Parathyroid adenoma (tissue), 2 donors: Measurements from ENCODE around the gene RCN2.
"Not testable (repeated sequence)": the region's sequence is repeated elsewhere in the genome, so short reads cannot be mapped to it uniquely, and the experiment has no call there.

Experiments used
- H2AFZ ChIP-seq: fragments of 300-600 bp; sonication (generic); one replicate; pipeline ENCODE4 v1.7.0; 2017; ENCODE audit warnings: antibody characterized with exemption, mild to moderate bottlenecking
- H3K27ac ChIP-seq: fragments of 300-600 bp; sonication (generic); one replicate; pipeline ENCODE4 v1.7.0; 2017
- H3K27me3 ChIP-seq: fragments of 300-600 bp; sonication (generic); one replicate; pipeline ENCODE4 v1.7.0; 2017; ENCODE audit warnings: low read length; ENCODE audit not compliant: control insufficient read depth, insufficient read depth
- H3K36me3 ChIP-seq: fragments of 300-600 bp; sonication (generic); one replicate; pipeline ENCODE4 v1.7.0; 2017; ENCODE audit warnings: low read length; ENCODE audit not compliant: control insufficient read depth, insufficient read depth
- H3K4me1 ChIP-seq: fragments of 300-600 bp; sonication (generic); one replicate; pipeline ENCODE4 v1.7.0; 2017; ENCODE audit warnings: control low read depth
- H3K4me2 ChIP-seq: fragments of 300-600 bp; sonication (generic); one replicate; pipeline ENCODE4 v1.7.0; 2017; ENCODE audit warnings: low read length
- H3K4me3 ChIP-seq: fragments of 300-600 bp; sonication (generic); one replicate; pipeline ENCODE4 v1.7.0; 2017; ENCODE audit warnings: low read depth, low read length
- H3K79me2 ChIP-seq: fragments of 300-600 bp; sonication (generic); one replicate; pipeline ENCODE4 v1.7.0; 2017; ENCODE audit warnings: control low read depth
- H3K9ac ChIP-seq: fragments of 300-600 bp; sonication (generic); one replicate; pipeline ENCODE4 v1.7.0; 2017; ENCODE audit warnings: mild to moderate bottlenecking
- H3K9me3 ChIP-seq: fragments of 300-600 bp; sonication (generic); one replicate; pipeline ENCODE4 v1.7.0; 2017; ENCODE audit warnings: low read length; ENCODE audit not compliant: control insufficient read depth
- TF ChIP-seq, protein P1 (sequence below): fragments of 300-600 bp; sonication (generic); IDR thresholded peaks from one replicate; pipeline ENCODE4 v1.7.0; 2017; ENCODE audit warnings: antibody characterized with exemption, mild to moderate bottlenecking
- donor health status: primary hyperparathyroidism.

RCN2 gene

DNA sequence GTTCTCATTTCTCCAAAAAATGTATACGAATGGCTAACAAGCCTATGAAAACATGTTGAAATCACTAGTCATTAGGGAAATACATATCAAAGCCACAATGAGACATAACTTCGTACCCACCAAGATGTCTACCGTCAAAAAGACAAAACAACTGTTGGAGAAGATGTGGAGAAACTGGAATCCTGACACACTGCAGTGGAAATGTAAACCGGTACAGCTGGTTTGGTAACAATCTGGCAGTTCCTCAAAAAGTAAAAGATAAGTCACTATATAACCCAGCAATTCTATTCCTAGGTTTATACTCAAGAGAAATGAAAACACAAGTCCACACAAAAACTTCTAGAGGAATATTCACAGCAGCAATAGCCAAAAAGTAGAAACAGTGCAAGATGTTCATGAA is 33.4 kb upstream of the RCN2 start:
- H3K36me3 ChIP-seq = no peaks in the 10 kb centered on the region
- H3K27me3 ChIP-seq = no peaks in the 10 kb centered on the region
- no peak overlapping the region for H3K4me3 ChIP-seq
- no peak overlapping the region for H3K4me2 ChIP-seq
- H2AFZ ChIP-seq = no peak overlapping the region
- no peaks in the 10 kb centered on the region for H3K9me3 ChIP-seq
- TF ChIP-seq, protein P1, sequence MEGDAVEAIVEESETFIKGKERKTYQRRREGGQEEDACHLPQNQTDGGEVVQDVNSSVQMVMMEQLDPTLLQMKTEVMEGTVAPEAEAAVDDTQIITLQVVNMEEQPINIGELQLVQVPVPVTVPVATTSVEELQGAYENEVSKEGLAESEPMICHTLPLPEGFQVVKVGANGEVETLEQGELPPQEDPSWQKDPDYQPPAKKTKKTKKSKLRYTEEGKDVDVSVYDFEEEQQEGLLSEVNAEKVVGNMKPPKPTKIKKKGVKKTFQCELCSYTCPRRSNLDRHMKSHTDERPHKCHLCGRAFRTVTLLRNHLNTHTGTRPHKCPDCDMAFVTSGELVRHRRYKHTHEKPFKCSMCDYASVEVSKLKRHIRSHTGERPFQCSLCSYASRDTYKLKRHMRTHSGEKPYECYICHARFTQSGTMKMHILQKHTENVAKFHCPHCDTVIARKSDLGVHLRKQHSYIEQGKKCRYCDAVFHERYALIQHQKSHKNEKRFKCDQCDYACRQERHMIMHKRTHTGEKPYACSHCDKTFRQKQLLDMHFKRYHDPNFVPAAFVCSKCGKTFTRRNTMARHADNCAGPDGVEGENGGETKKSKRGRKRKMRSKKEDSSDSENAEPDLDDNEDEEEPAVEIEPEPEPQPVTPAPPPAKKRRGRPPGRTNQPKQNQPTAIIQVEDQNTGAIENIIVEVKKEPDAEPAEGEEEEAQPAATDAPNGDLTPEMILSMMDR = no peak
- H3K27ac ChIP-seq = no peak overlapping the region
- H3K9ac ChIP-seq = no peak overlapping the region
- peaks cover 2% of the 10 kb centered on the region for H3K79me2 ChIP-seq
- H3K4me1 ChIP-seq = no peaks in the 10 kb centered on the region

DNA sequence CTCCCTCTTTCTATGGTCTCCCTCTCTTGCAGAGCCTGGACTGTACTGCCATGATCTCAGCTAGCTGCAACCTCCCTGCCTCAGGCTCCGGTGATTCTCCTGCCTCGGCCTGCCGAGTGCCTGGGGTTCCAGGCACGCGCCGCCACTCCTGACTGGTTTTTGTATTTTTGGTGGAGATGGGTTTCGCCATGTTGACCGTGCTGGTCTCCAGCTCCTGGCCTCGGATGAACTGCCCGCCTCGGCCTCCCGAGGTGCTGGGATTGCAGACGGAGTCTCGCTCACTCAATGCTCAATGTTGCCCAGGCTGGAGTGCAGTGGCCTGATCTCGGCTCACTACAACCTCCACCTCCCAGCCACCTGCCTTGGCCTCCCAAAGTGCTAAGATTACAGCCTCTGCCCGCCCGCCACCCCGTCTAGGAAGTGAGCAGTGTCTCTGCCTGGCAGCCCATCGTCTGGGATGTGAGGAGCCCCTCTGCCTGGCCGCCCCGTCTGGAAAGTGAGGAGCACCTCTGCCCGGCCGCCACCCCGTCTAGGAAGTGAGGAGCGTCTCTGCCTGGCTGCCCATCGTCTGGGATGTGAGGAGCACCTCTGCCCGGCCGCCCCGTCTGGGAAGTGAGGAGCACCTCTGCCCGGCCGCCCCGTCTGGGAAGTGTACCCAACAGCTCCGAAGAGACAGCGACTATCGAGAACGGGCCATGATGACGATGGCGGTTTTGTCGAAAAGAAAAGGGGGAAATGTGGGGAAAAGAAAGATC is 32.2 kb upstream of the RCN2 start:
- not testable (repeated sequence) for H2AFZ ChIP-seq, H3K79me2 ChIP-seq, H3K9ac ChIP-seq, H3K4me2 ChIP-seq, H3K27me3 ChIP-seq, H3K36me3 ChIP-seq, H3K27ac ChIP-seq, H3K9me3 ChIP-seq, H3K4me3 ChIP-seq, H3K4me1 ChIP-seq

DNA sequence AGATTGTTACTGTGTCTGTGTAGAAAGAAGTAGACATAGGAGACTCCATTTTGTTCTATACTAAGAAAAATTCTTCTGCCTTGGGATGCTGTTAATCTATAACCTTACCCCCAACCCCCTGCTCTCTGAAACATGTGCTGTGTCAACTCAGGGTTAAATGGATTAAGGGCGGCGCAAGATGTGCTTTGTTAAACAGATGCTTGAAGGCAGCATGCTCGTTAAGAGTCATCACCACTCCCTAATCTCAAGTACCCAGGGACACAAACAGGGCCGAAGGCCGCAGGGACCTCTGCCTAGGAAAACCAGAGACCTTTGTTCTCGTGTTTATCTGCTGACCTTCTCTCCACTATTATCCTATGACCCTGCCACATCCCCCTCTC is 31.6 kb upstream of the RCN2 start:
- H3K9ac ChIP-seq, H2AFZ ChIP-seq, H3K27ac ChIP-seq, H3K79me2 ChIP-seq, H3K9me3 ChIP-seq, H3K4me3 ChIP-seq, H3K36me3 ChIP-seq, H3K27me3 ChIP-seq, H3K4me2 ChIP-seq, H3K4me1 ChIP-seq: not testable (repeated sequence)

DNA sequence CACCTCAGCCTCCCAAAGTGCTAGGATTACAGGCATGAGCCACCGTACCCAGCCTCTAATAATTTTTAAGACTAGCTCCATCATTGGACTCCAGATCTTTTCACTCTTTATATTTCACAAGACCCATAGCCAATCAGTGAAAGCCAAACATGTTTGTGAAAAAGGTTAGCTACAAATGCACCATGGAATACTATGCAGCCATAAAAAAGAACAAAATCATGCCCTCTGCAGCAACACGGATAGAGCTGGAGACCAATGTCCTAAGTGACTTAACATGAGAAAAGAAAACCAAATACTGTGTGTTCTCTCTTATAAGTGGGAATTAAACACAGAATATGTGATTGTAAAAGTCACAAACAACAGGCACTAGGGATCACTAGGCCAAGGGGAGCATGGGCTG is 29.6 kb upstream of the RCN2 start:
- H3K9me3 ChIP-seq = no peaks in the 10 kb centered on the region
- H3K36me3 ChIP-seq = no peaks in the 10 kb centered on the region
- TF ChIP-seq, protein P1 = no peak
- no peak overlapping the region for H3K4me2 ChIP-seq
- no peak overlapping the region for H2AFZ ChIP-seq
- no peaks in the 10 kb centered on the region for H3K27me3 ChIP-seq
- H3K4me3 ChIP-seq = no peak overlapping the region
- H3K79me2 ChIP-seq = peaks cover 4% of the 10 kb centered on the region
- peaks cover 4% of the 10 kb centered on the region for H3K4me1 ChIP-seq
- H3K9ac ChIP-seq = no peak overlapping the region
- no peak overlapping the region for H3K27ac ChIP-seq

DNA sequence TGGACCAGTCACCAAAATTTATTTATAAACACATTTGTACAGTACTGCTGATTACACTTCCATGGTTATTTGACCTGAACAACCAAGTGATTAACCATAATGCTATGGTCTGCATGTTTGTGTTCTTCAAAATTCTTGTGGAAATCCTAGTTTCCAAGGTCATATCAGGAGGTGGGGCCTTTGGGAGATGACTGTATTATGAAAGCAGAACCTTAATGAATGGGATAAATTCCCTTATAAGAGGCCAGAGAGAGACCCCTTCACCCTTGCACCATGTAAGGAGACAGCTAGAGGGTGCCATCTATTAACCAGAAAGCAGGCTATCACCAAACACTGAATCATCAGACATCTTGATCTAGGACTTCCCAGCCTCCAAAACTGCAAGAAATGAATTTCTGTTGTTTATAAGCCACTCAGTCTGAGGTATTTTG is 28.3 kb upstream of the RCN2 start:
- Histone ChIP-seq H3K4me3 (no peak overlapping the region), H3K9ac (no peak overlapping the region), H2AFZ (no peak overlapping the region), H3K27me3 (no peaks in the 10 kb centered on the region), H3K4me1 (peaks cover 4% of the 10 kb centered on the region), H3K36me3 (no peaks in the 10 kb centered on the region), H3K4me2 (no peak overlapping the region), H3K9me3 (no peaks in the 10 kb centered on the region), H3K79me2 (peaks cover 4% of the 10 kb centered on the region), H3K27ac (no peak overlapping the region)
- TF ChIP-seq, protein P1 = no peak
